ENCODE results near the gene FNDC11.

Gene FNDC11

GRCh38 chr20:63549679-63550282 is 4.2 kb upstream of the FNDC11 start:
- Histone ChIP-seq H3K4me3 (replicated peaks; ENCODE audit: insufficient read depth, low read length) (no peak overlapping the region), H3K27ac (replicated peaks) (no peak overlapping the region), H3K27me3 (ENCODE audit: insufficient read depth, poor library complexity, severe bottlenecking) (peaks cover 67% of the 10 kb centered on the region)
- DNase-seq (ENCODE audit: low read depth in 1 of 2, low spot score in 1 of 2) = no peak
- TF ChIP-seq POLR2AphosphoS5 (IDR thresholded peaks at IDR 0.05; ENCODE audit: low read depth) = no peak
- TF ChIP-seq SPI1 (IDR thresholded peaks at IDR 0.05; ENCODE audit: borderline replicate concordance, low read depth) = no peak
- no peak for TF ChIP-seq CTCF (IDR thresholded peaks at IDR 0.05; ENCODE audit: insufficient read depth, low read length)
- no peak for TF ChIP-seq REST (IDR thresholded peaks at IDR 0.05; ENCODE audit: insufficient replicate concordance, low read depth)
- TF ChIP-seq GABPA (IDR thresholded peaks at IDR 0.05; ENCODE audit: low read depth) = no peak

- Histone ChIP-seq H3K27me3 (ENCODE audit: insufficient read depth, poor library complexity, severe bottlenecking) (peaks cover 68% of the 10 kb centered on the region), H3K27ac (replicated peaks) (no peak overlapping the region), H3K4me3 (replicated peaks; ENCODE audit: insufficient read depth, low read length) (no peak overlapping the region)
- no peak for DNase-seq (ENCODE audit: low read depth in 1 of 2, low spot score in 1 of 2)
- no peak for TF ChIP-seq POLR2AphosphoS5 (IDR thresholded peaks at IDR 0.05; ENCODE audit: low read depth)
- no peak for TF ChIP-seq CTCF (IDR thresholded peaks at IDR 0.05; ENCODE audit: insufficient read depth, low read length)
- TF ChIP-seq GABPA (IDR thresholded peaks at IDR 0.05; ENCODE audit: low read depth) = no peak
- no peak for TF ChIP-seq REST (IDR thresholded peaks at IDR 0.05; ENCODE audit: insufficient replicate concordance, low read depth)
- TF ChIP-seq SPI1 (IDR thresholded peaks at IDR 0.05; ENCODE audit: borderline replicate concordance, low read depth) = no peak
These were observed 2.9 kb upstream of the FNDC11 start for GRCh38 chr20:63551068-63551467.

- Histone ChIP-seq H3K27me3 (ENCODE audit: insufficient read depth, poor library complexity, severe bottlenecking) (peaks cover 61% of the 10 kb centered on the region), H3K27ac (replicated peaks) (no peak overlapping the region), H3K4me3 (replicated peaks; ENCODE audit: insufficient read depth, low read length) (no peak overlapping the region)
- TF ChIP-seq CTCF (IDR thresholded peaks at IDR 0.05; ENCODE audit: insufficient read depth, low read length) = no peak
- TF ChIP-seq GABPA (IDR thresholded peaks at IDR 0.05; ENCODE audit: low read depth) = no peak
- no peak for TF ChIP-seq POLR2AphosphoS5 (IDR thresholded peaks at IDR 0.05; ENCODE audit: low read depth)
- no peak for TF ChIP-seq REST (IDR thresholded peaks at IDR 0.05; ENCODE audit: insufficient replicate concordance, low read depth)
- DNase-seq (ENCODE audit: low read depth in 1 of 2, low spot score in 1 of 2) = no peak
These were observed 1.3 kb upstream of the FNDC11 start for GRCh38 chr20:63552481-63553249.
